T-cell (primary cell): ENCODE results near the gene S1PR2. TPM values are rescaled to one million over a fixed set of nuclear protein-coding genes. Genes with fewer than 3 reads are reported as not detected.

Experiments used
- ATAC-seq, 4 experiments: fragments of 200-7000 bp in 3 of 4; fragments of 150-1000 bp in 1 of 4; cut with Tn5 transposase; replicated peaks in 1 of 4; 1 replicate in 3 of 4; 2 replicates in 1 of 4; pipeline ENCODE4 v1.10.0; 2021; ENCODE audit warnings: moderate library complexity in 3 of 4, mild to moderate bottlenecking in 2 of 4, moderate number of reproducible peaks in 1 of 4
- CTCF ChIA-PET, 2 donors: fragments of 300-600 bp; sonication (Branson Sonifier 250); formaldehyde crosslinking; loops; one replicate each; lab custom pipeline; 2022; ENCODE audit warnings: antibody characterized with exemption in 2 of 2; lab: Charles Lee
- POLR2A ChIA-PET, 2 donors: fragments of 300-600 bp; sonication (Branson Sonifier 250); formaldehyde crosslinking; loops; one replicate each; lab custom pipeline; 2022; ENCODE audit warnings: antibody characterized with exemption in 2 of 2; lab: Charles Lee
- DNase-seq, 35 experiments: peaks; one replicate each; pipeline versions ENCODE4 v3.0.0 to v3.0.0-alpha.2; 2013 to 2023
- H3K27ac ChIP-seq: one replicate; pipeline ENCODE4 v1.5.1; 2013; ENCODE audit warnings: low read length
- H3K27me3 ChIP-seq, 2 experiments: replicated peaks in 1 of 2; 1 replicate in 1 of 2; 2 replicates in 1 of 2; pipeline versions ENCODE4 v1.6.1 to v1.7.0; 2013; ENCODE audit warnings: low read length in 1 of 2, mixed read lengths in 1 of 2; ENCODE audit not compliant: control insufficient read depth in 2 of 2, insufficient read depth in 2 of 2; ENCODE audit errors: extremely low read depth in 1 of 2
- H3K36me3 ChIP-seq, 2 donors: 1 replicate in 1 of 2; 2 replicates in 1 of 2; pipeline versions ENCODE4 v1.6.1 to v1.7.0; 2013; ENCODE audit warnings: low read length in 1 of 2; ENCODE audit not compliant: control insufficient read depth in 2 of 2, insufficient read depth in 1 of 2; ENCODE audit errors: extremely low read depth in 1 of 2
- H3K4me1 ChIP-seq, 2 experiments: 1 replicate in 1 of 2; 2 replicates in 1 of 2; pipeline versions ENCODE4 v1.6.1 to v1.7.0; 2013; ENCODE audit warnings: low read length in 2 of 2, mixed read lengths in 1 of 2; ENCODE audit not compliant: insufficient read depth in 2 of 2, control insufficient read depth in 1 of 2; ENCODE audit errors: extremely low read depth in 1 of 2
- H3K4me3 ChIP-seq, 2 donors: 1 replicate in 1 of 2; 2 replicates in 1 of 2; pipeline versions ENCODE4 v1.5.1 to v1.7.0; 2013; ENCODE audit warnings: mild to moderate bottlenecking in 2 of 2, low read length in 1 of 2, moderate library complexity in 1 of 2; ENCODE audit not compliant: control insufficient read depth in 1 of 2; ENCODE audit errors: extremely low read depth in 1 of 2
- H3K9me3 ChIP-seq: 2 replicates; pipeline ENCODE4 v1.7.0; 2013
- H3K27ac Mint-ChIP-seq, 2 donors: one replicate each; pipeline ENCODE4 v1.8.0; 2020 to 2021; ENCODE audit warnings: mild to moderate bottlenecking in 2 of 2, mixed read lengths in 2 of 2
- H3K27me3 Mint-ChIP-seq, 2 donors: one replicate each; pipeline ENCODE4 v1.8.0; 2021 to 2022; ENCODE audit warnings: mixed read lengths in 2 of 2
- H3K36me3 Mint-ChIP-seq: one replicate; pipeline ENCODE4 v1.8.0; 2021; ENCODE audit warnings: mixed read lengths
- H3K4me1 Mint-ChIP-seq, 3 donors: one replicate each; pipeline ENCODE4 v1.8.0; 2020 to 2022; ENCODE audit warnings: mixed read lengths in 3 of 3, mild to moderate bottlenecking in 1 of 3
- H3K4me3 Mint-ChIP-seq, 3 donors: one replicate each; pipeline ENCODE4 v1.8.0; 2020 to 2022; ENCODE audit warnings: mild to moderate bottlenecking in 3 of 3, mixed read lengths in 3 of 3, moderate library complexity in 3 of 3
- H3K9me3 Mint-ChIP-seq, 3 donors: one replicate each; pipeline ENCODE4 v1.8.0; 2020 to 2022; ENCODE audit warnings: mixed read lengths in 3 of 3
- WGBS: methylation state at CpG from one replicate; pipeline ENCODE4 v1.1.5; 2013; ENCODE audit warnings: missing lambda C conversion rate; ENCODE audit not compliant: insufficient coverage; 5-methylcytosine and 5-hydroxymethylcytosine counted together
- total RNA-seq, 35 experiments: library from RNA in 6 of 35; stranded (reverse) in 6 of 35; fragments of 120-200 nt in 1 of 35; gene quantifications; one replicate each; pipeline versions ENCODE4 v1.2.1 to v1.2.4 and lab custom pipeline; 2013 to 2026

S1PR2 gene
- total RNA-seq, 5 donors from 2014 or later (not counting 1 experiment from before 2014, with no cell fraction given), result 6.2 to 11.4 (median 9.8) TPM

DNA sequence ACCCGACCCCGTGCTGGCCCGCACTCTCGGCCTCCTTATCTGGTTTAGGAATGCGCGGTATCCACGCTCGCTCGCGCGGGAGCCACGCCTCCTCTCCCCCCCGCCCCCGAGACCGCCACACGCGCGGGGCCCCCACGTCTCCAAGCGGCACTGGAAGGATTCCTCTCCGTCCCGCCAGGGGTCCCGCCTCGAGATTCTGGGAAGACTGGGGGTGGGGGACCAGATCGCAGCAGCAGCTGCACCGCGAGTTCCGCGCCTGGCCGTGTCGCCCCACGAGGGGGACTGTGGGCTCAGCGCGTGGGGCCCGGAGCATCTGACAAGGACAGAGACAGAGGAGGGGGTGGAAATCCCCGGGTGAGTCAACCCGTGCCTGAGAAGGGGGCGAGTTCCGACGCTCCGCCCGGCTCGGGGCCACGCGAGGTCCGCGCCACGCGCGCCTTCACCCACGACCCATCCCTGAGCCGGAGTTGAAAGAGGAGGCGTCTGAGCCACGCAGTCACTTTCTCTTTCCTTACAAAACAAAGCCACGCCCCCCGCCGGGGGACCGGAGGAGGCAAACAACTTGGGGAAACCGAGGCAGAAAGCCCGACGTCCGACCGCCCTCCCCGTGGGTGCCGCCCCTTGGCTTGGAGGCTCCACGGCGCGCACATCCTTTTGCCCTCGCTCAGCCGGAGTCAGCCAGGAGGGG lies 814 bp downstream of the S1PR2 start:
- WGBS, result 1% methylated on average over 32 of the region's 70 CpGs
- H3K36me3 ChIP-seq, result no peaks in the 10 kb centered on the region
- no peaks in the 10 kb centered on the region for H3K9me3 ChIP-seq
- H3K27ac ChIP-seq, result peak overlapping the region; percentile 90
- no peaks in the 10 kb centered on the region for H3K27me3 ChIP-seq
- DNase-seq (peak in 33 of 35 experiments; percentile 32 to 85 (median 52)), ATAC-seq (peak; percentile 48 to 75 (median 52))
- H3K4me1 Mint-ChIP-seq, result peaks cover 19 to 22% (median 19%) of the 10 kb centered on the region in 3 donors
- H3K9me3 Mint-ChIP-seq, result no peaks in the 10 kb centered on the region
- H3K27ac Mint-ChIP-seq, result peak overlapping the region; percentile 66 to 79
- H3K4me3 ChIP-seq, result peak overlapping the region; percentile 75 to 95
- H3K4me3 Mint-ChIP-seq, result peak overlapping the region; percentile 82 to 89 (median 88)
- H3K27me3 Mint-ChIP-seq, result no peaks in the 10 kb centered on the region
- CTCF ChIA-PET, result no interaction called here
- no peaks in the 10 kb centered on the region for H3K36me3 Mint-ChIP-seq
- POLR2A ChIA-PET, result no interaction called here
- peaks cover 7 to 51% of the 10 kb centered on the region in 2 experiments for H3K4me1 ChIP-seq

DNA sequence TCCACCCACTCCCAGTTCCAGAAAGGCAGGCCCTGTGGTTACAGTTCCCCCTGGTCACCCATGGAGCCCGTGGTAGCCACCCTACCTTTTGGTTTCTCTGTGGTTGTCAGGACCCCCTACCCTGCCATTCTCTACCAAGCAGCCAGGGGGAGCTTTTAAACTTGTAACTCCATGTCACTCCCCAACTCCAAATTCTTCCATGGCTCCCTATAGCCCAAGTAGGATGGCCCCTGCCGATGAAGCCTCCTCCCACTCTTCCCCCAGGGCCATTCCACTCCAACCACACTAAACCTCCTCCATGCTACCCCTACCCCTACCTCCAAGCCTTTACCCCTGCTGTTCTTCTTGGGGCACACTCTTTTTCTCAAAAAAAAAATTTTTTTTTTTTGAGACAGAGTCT lies 2.2 kb downstream of the S1PR2 start:
- H3K27me3 Mint-ChIP-seq, result no peaks in the 10 kb centered on the region
- H3K4me3 ChIP-seq, result no peak overlapping the region
- H3K4me3 Mint-ChIP-seq, result peak overlapping the region; percentile 62 to 89 (median 88)
- 54% methylated on average over 2 of the region's 2 CpGs for WGBS
- no peaks in the 10 kb centered on the region for H3K36me3 ChIP-seq
- peak in 26 of 35 experiments; percentile 12 to 65 (median 30) for DNase-seq
- H3K9me3 Mint-ChIP-seq, result no peaks in the 10 kb centered on the region
- ChIA-PET POLR2A (interaction anchor here in 1 of 2 donors (0.6 kb wide), 1 partner anchor 469 kb away, joined by 3 read pairs; no protein-coding TSS in a partner anchor), CTCF (interaction anchor here (0.5 to 1.6 kb wide), 5 partner anchors 21 to 125 kb away, joined by 3 to 16 read pairs (median 6); no protein-coding TSS in a partner anchor)
- H3K27me3 ChIP-seq, result no peaks in the 10 kb centered on the region
- no peaks in the 10 kb centered on the region for H3K9me3 ChIP-seq
- H3K27ac Mint-ChIP-seq, result no peak overlapping the region
- no peak for ATAC-seq
- H3K4me1 Mint-ChIP-seq, result peaks cover 15 to 24% (median 17%) of the 10 kb centered on the region in 3 donors
- peaks cover 5% of the 10 kb centered on the region for H3K36me3 Mint-ChIP-seq
- H3K4me1 ChIP-seq, result peaks cover 3 to 41% of the 10 kb centered on the region in 2 experiments
- no peak overlapping the region for H3K27ac ChIP-seq

DNA sequence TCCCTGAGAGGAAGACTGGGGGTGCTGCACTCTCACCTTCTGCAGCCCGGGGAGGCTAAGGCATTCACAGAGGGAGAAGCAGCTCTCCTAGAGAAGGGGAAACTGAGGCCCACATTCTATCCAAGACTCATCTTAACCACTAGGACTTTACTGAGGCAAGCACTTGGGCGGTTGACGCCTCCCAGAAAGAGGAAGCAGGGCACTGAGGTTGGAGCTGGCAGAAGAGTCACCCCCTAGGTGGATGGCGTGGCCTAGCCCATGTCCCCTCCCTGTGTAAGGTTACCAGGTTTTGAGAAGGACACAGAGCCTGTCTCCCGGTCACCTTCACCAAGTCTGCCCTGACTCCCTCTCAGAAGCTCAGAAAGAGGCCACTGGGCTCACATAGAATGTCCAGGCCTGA lies 2.7 kb downstream of the S1PR2 start:
- no peak for ATAC-seq
- no peaks in the 10 kb centered on the region for H3K9me3 ChIP-seq
- no peak overlapping the region for H3K27ac ChIP-seq
- WGBS, result no CpG with 5 or more reads among the region's 5 CpGs
- H3K4me3 ChIP-seq, result no peak overlapping the region
- Mint-ChIP-seq H3K9me3 (no peaks in the 10 kb centered on the region), H3K4me3 (no peak overlapping the region), H3K27ac (no peak overlapping the region), H3K4me1 (peaks cover 14 to 25% (median 17%) of the 10 kb centered on the region in 3 donors), H3K27me3 (no peaks in the 10 kb centered on the region), H3K36me3 (peaks cover 5% of the 10 kb centered on the region)
- H3K27me3 ChIP-seq, result no peaks in the 10 kb centered on the region
- POLR2A ChIA-PET, result interaction anchor here in 1 of 2 donors (0.6 kb wide), 1 partner anchor 19 kb away, joined by 9 read pairs; no protein-coding TSS in a partner anchor
- peaks cover 3 to 41% of the 10 kb centered on the region in 2 experiments for H3K4me1 ChIP-seq
- peaks cover 0 to 3% of the 10 kb centered on the region in 2 donors for H3K36me3 ChIP-seq
- CTCF ChIA-PET, result interaction anchor here (0.5 to 1.6 kb wide), 6 partner anchors 21 to 124 kb away, joined by 3 to 16 read pairs (median 4); no protein-coding TSS in a partner anchor
- no peak for DNase-seq

GRCh38 chr19:10227026-10227971 lies 3.8 kb downstream of the S1PR2 start:
- H3K27ac Mint-ChIP-seq, result no peak overlapping the region
- CTCF ChIA-PET, result interaction anchor here in 1 of 2 donors (1.5 to 2.3 kb wide), 2 partner anchors 23 kb away, joined by 7 to 12 read pairs; no protein-coding TSS in a partner anchor
- DNase-seq, result no peak

DNA sequence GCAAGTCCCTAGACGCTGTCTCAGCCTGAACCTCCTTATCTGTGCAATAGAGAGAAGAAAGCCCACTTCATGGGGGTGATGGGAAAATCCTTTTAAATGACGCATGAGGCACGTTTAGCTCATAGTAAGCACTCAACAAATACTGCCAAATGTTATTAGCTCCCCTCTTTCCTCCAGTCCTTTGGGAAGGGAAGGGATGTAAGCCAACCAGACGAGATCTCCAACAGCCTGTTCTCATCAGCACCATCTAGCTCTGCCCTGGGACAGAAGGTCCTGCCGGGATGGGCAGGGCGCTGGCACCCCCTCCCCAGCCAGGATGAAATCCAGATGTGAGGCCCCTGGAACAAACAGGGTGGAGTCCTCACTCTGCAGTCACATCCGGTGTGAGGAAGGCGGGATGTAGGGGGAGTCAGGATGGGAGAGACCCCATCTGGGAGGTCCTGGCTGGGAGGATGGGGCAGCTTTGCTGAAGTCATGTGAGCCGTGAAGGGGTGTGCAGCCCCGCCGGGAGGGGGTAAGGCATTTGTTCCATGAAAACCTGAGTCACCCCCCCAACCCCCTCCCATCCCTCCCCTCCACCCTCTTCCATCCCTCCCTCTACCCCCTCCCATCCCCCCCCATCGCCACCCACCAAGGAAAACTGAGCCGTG lies 4.6 kb downstream of the S1PR2 start:
- Histone ChIP-seq H3K9me3 (no peaks in the 10 kb centered on the region), H3K27ac (no peak overlapping the region), H3K36me3 (peaks cover 0 to 3% of the 10 kb centered on the region in 2 donors), H3K4me1 (peaks cover 3 to 35% of the 10 kb centered on the region in 2 experiments), H3K27me3 (no peaks in the 10 kb centered on the region), H3K4me3 (no peak overlapping the region)
- H3K27ac Mint-ChIP-seq, result peak overlapping the region in 1 of 2 donors; percentile 14
- no CpG with 5 or more reads among the region's 13 CpGs for WGBS
- CTCF ChIA-PET, result interaction anchor here in 1 of 2 donors (2.3 kb wide), 1 partner anchor 24 kb away, joined by 7 read pairs; no protein-coding TSS in a partner anchor
- H3K27me3 Mint-ChIP-seq, result no peaks in the 10 kb centered on the region
- peaks cover 5% of the 10 kb centered on the region for H3K36me3 Mint-ChIP-seq
- DNase-seq, result no peak
- H3K4me3 Mint-ChIP-seq, result no peak overlapping the region
- ATAC-seq, result no peak
- POLR2A ChIA-PET, result interaction anchor here (0.5 to 0.6 kb wide), 3 partner anchors 13 to 159 kb away, joined by 4 to 7 read pairs (median 5); no protein-coding TSS in a partner anchor
- H3K9me3 Mint-ChIP-seq, result no peaks in the 10 kb centered on the region
- H3K4me1 Mint-ChIP-seq, result peaks cover 11 to 17% (median 15%) of the 10 kb centered on the region in 3 donors

More at GRCh38 chr19:10227026-10227971, 3.8 kb downstream of the S1PR2 start:
- peaks cover 5% of the 10 kb centered on the region for H3K36me3 Mint-ChIP-seq
- POLR2A ChIA-PET, result interaction anchor here (0.5 to 0.6 kb wide), 2 partner anchors 14 to 40 kb away, joined by 4 to 7 read pairs; no protein-coding TSS in a partner anchor
- H3K9me3 Mint-ChIP-seq, result no peaks in the 10 kb centered on the region
- H3K36me3 ChIP-seq, result peaks cover 0 to 3% of the 10 kb centered on the region in 2 donors
- no peak for ATAC-seq
- no peaks in the 10 kb centered on the region for H3K27me3 Mint-ChIP-seq
- H3K27me3 ChIP-seq, result no peaks in the 10 kb centered on the region
- H3K27ac ChIP-seq, result no peak overlapping the region
- peaks cover 3 to 41% of the 10 kb centered on the region in 2 experiments for H3K4me1 ChIP-seq
- H3K4me3 ChIP-seq, result no peak overlapping the region
- no peaks in the 10 kb centered on the region for H3K9me3 ChIP-seq
- WGBS, result 97% methylated on average over 20 of the region's 28 CpGs
- no peak overlapping the region for H3K4me3 Mint-ChIP-seq
- H3K4me1 Mint-ChIP-seq, result peaks cover 14 to 24% (median 17%) of the 10 kb centered on the region in 3 donors
